IPS DF 4.7 (cell line): ENCODE results near the gene DEPDC4.
"Not testable (repeated sequence)": the region's sequence is repeated elsewhere in the genome, so short reads cannot be mapped to it uniquely, and the experiment has no call there.

ENCODE experiments used
- DNase-seq: peaks from one replicate; pipeline ENCODE4 v3.0.0-alpha.2; 2013; ENCODE audit warnings: low spot score; ENCODE audit errors: extremely low read depth

Gene DEPDC4

GRCh38 chr12:100266835-100267602 is at the start of gene DEPDC4, which contains the start of gene SCYL2:
DEPDC4 (minus strand) TSS chr12:100267079; CDS start chr12:100267076, 3 bp downstream.
SCYL2 (plus strand) TSS chr12:100267177; CDS start chr12:100282971, 15,794 bp downstream.
- DNase-seq: peak; percentile 74

GRCh38 chr12:100311317-100311716 is 44.4 kb upstream of the DEPDC4 start:
- DNase-seq: no peak

GRCh38 chr12:100308138-100308537 is 41.3 kb upstream of the DEPDC4 start:
- not testable (repeated sequence) for DNase-seq

- DNase-seq: not testable (repeated sequence)
Observed at GRCh38 chr12:100304334-100304733, 37.5 kb upstream of the DEPDC4 start.

- DNase-seq: no peak
Observed at GRCh38 chr12:100303831-100304230, 37.0 kb upstream of the DEPDC4 start.

- DNase-seq: no peak
Observed at GRCh38 chr12:100302081-100302480, 35.2 kb upstream of the DEPDC4 start.

- no peak for DNase-seq
Observed at GRCh38 chr12:100295764-100296555, 29.1 kb upstream of the DEPDC4 start.

- DNase-seq: not testable (repeated sequence)
Observed at GRCh38 chr12:100294366-100294765, 27.5 kb upstream of the DEPDC4 start.

GRCh38 chr12:100293017-100293416 is 26.1 kb upstream of the DEPDC4 start:
- DNase-seq: no peak

GRCh38 chr12:100290016-100290415 is 23.1 kb upstream of the DEPDC4 start:
- DNase-seq: no peak

GRCh38 chr12:100289038-100289437 is 22.2 kb upstream of the DEPDC4 start:
- DNase-seq: no peak

GRCh38 chr12:100284556-100284955 is 17.7 kb upstream of the DEPDC4 start:
- not testable (repeated sequence) for DNase-seq

GRCh38 chr12:100279607-100280244 is 12.8 kb upstream of the DEPDC4 start:
- no peak for DNase-seq

- no peak for DNase-seq
Observed at GRCh38 chr12:100279159-100279558, 12.3 kb upstream of the DEPDC4 start.

- no peak for DNase-seq
Observed at GRCh38 chr12:100274291-100274690, 7.4 kb upstream of the DEPDC4 start.

- DNase-seq: no peak
Observed at GRCh38 chr12:100273782-100274181, 6.9 kb upstream of the DEPDC4 start.

GRCh38 chr12:100268835-100269564 is 2.1 kb upstream of the DEPDC4 start:
- no peak for DNase-seq

- DNase-seq: no peak
Observed at GRCh38 chr12:100267603-100268281, 863 bp upstream of the DEPDC4 start.

GRCh38 chr12:100266585-100266834 is 369 bp downstream of the DEPDC4 start:
- no peak for DNase-seq

- no peak for DNase-seq
Observed at GRCh38 chr12:100265732-100266584, 921 bp downstream of the DEPDC4 start.
